Retinal pigment epithelial cell (primary cell): Measurements from ENCODE around the gene SACM1L.

Experiments used
- DNase-seq: peaks from one replicate; pipeline ENCODE4 v3.0.0-alpha.2; 2010; ENCODE audit warnings: low read depth
- H3K4me3 ChIP-seq: 2 replicates; pipeline ENCODE4 v1.5.1; 2011; ENCODE audit warnings: mild to moderate bottlenecking, low read length, control low read depth, moderate library complexity
- CTCF ChIP-seq: conservative IDR thresholded peaks from 2 replicates; pipeline ENCODE4 v1.5.1; 2011; ENCODE audit warnings: low read depth, low read length, control low read depth, inconsistent platforms

SACM1L gene

DNA sequence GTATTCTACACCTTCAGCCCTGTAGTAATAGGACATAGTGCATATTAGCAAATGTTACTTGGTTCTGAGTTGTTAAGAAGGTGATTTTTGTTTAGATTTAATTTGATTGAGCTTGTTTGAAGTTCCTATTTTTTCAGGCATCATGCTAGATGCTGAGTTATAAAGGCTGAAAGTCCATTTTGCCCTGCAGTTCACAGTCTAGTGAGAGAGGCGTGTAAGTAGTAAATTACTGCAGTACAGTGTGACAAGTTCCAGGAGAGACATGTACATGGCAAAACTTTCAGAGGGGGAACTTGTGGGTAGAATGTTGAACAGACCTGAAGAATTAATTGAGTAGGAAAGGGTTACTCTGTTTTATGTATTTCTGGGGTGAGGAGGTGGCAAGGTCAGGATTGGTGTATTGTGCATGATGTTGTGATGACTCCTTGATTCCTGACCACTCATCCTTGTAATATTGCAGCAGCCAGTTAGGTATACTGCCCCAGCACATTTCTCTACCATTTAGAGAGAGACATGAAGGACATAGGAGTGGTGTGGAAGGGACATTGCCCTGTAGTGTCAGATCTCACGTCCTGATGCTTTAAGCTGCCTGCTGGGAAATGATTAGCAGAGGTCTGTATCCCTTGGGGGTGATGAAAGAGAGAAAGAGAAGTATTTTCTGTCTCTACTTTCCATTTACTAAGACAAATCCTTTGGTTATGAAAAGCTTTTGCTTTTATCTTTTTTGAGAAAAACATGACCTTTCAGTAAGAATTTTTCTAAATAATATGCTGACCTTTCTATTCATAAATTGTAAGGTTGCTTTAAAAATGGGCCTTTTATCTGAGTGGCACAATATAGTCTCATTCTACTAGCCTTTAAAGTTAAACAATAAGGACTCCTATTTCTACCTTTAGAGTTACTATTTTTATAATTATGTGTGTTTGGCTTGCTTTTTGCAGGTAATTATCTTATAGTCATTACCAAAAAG is 16.9 kb downstream of the SACM1L start:
- no peak for TF ChIP-seq CTCF
- H3K4me3 ChIP-seq: no peak overlapping the region
- DNase-seq: no peak

DNA sequence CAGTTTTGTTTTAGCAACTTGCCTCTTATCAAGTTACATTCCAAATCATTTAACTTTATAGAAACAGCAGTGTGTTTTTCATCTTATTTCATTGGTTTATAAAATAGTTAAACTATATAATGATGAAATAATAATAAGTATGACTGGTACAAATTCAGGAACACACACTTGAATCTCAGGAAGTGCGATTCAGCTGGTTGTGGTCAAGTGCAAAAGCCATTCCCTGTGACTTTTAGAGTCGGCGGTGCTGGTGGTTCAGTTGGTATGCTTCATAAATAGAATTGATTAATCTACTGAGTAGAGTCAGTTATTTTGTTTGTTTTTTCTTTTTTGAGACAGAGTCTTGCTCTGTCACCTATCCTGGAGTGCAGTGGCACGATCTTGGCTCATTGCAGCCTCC is 22.7 kb downstream of the SACM1L start:
- no peak for DNase-seq
- no peak overlapping the region for H3K4me3 ChIP-seq
- no peak for TF ChIP-seq CTCF

- DNase-seq: no peak
- H3K4me3 ChIP-seq: no peak overlapping the region
- TF ChIP-seq CTCF: no peak
These were observed 23.4 kb downstream of the SACM1L start for GRCh38 chr3:45712434-45713110.

DNA sequence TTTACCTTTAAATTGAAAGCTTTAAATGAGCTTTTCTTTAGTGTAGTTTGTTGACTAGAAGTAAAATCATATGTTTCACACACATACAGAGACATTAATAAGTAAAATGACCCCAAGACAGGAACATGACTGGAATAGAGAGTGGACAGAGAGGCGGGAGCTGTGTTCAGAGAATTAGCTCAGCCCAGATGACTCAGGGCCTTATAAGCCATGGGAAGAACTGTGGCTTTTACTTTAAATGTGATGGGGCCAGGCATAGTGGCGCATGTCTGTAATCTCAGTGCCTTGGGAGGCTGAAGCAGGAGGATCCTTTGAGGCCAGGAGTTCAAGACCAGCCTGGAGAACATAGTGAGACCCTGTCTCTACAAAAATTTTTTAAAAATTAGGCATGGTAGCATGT is 26.7 kb downstream of the SACM1L start:
- no peak for TF ChIP-seq CTCF
- DNase-seq: no peak
- no peak overlapping the region for H3K4me3 ChIP-seq

DNA sequence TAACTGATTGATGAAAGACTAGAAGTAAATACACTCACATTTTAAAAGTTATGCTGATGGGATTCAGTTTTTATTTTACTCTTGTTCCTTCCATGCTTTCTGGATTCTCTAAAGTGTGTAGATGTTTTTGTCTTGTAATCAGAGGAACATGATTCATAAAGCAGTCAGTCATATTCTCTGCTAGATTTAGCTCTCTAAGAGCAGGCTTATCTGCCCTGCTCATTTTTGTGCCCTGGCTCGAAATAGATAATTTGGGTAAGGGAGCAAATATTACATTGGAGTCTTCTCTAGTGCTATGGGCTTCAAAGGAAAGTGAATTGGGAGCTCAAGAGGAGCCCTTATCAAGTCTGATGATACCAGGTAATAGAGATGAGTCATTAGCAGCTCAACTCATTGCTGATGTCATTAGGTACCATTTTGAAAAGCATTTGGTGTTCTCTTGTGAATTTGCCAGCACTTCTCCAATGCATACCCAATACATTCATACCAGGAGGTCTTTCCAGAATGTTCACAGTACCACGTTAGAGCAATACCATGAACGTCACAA is 27.7 kb downstream of the SACM1L start:
- DNase-seq: no peak

More for the DNA sequence above, 27.7 kb downstream of the SACM1L start:
- no peak for TF ChIP-seq CTCF
- no peak overlapping the region for H3K4me3 ChIP-seq
